Adrenal gland (tissue), 5 donors: ENCODE data around the gene RETREG2.

Source experiments
- POLR2A ChIP-seq, 2 donors: fragments of 450-650 bp; IDR thresholded peaks; one replicate each; pipeline ENCODE4 v1.6.1; 2017; ENCODE audit warnings: antibody characterized with exemption in 2 of 2, mild to moderate bottlenecking in 2 of 2, moderate library complexity in 1 of 2
- TF ChIP-seq, protein P1 (sequence below), 6 experiments: fragments of 450-650 bp in 4 of 6; fragments of 200-600 bp in 2 of 6; sonication (generic) in 1 of 6; IDR thresholded peaks; 1 replicate in 5 of 6; 2 replicates in 1 of 6; pipeline versions ENCODE4 v1.5.1 to v1.8.0; 2016 to 2021; ENCODE audit warnings: antibody characterized with exemption in 6 of 6, mild to moderate bottlenecking in 2 of 6, moderate library complexity in 1 of 6
- donor health status: DM: no; HTN: no; CAD: no.

DNA sequence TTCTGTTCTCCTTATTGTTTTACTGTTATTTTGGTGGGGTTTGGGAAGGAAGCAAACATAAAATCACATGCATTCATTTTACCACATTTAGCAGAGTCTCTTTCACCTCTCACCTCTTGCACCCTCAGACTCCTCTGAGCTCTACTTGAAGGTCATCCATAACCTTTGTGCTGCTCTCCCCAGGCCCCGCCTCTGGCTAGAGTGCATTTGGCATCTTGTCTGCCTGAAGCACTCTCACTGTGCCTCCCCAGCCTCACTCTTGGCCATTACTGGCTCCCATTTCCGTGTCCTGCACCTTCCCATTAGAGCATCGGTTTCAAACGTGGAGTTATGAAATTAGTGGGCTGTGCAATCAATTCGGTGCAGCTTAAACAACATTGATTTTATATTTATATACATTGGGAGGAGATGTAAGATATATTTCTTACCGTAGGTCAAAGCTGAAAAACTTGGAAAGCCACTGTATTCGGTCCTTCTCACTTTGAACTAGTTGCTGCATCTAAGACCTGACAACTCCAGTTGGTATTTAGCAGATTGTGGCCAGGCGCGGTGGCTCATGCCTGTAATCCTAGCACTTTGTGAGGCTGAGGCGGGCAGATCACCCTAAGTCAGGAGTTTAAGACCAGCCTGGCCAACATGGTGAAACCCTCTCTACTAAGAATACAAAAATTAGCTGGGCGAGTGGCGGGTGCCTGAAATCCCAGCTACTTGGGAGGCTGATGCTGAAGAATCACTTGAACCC lies 21.6 kb downstream of the RETREG2 start:
- TF ChIP-seq, protein P1, sequence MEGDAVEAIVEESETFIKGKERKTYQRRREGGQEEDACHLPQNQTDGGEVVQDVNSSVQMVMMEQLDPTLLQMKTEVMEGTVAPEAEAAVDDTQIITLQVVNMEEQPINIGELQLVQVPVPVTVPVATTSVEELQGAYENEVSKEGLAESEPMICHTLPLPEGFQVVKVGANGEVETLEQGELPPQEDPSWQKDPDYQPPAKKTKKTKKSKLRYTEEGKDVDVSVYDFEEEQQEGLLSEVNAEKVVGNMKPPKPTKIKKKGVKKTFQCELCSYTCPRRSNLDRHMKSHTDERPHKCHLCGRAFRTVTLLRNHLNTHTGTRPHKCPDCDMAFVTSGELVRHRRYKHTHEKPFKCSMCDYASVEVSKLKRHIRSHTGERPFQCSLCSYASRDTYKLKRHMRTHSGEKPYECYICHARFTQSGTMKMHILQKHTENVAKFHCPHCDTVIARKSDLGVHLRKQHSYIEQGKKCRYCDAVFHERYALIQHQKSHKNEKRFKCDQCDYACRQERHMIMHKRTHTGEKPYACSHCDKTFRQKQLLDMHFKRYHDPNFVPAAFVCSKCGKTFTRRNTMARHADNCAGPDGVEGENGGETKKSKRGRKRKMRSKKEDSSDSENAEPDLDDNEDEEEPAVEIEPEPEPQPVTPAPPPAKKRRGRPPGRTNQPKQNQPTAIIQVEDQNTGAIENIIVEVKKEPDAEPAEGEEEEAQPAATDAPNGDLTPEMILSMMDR (IDR thresholded peaks at IDR 0.05) = no peak
- TF ChIP-seq POLR2A (IDR thresholded peaks at IDR 0.05) = no peak
